ENCODE measurements around the gene CAMTA1. TPM values are rescaled to one million over a fixed set of nuclear protein-coding genes. Genes with fewer than 3 reads are reported as not detected.

CAMTA1 gene
- total RNA-seq, 1 donor from 2014 or later, result 62.9 TPM

- Histone ChIP-seq H3K27ac (no peak overlapping the region), H3K4me1 (no peaks in the 10 kb centered on the region), H3K4me3 (no peak overlapping the region), H3K27me3 (no peaks in the 10 kb centered on the region), H3K9me3 (no peaks in the 10 kb centered on the region), H3K36me3 (no peaks in the 10 kb centered on the region)
- intact Hi-C loops (cut with DNase I), result no loop called here
- no peak for DNase-seq (ENCODE audit: extremely low spot score in 2 of 2)
- TF ChIP-seq CTCF (IDR thresholded peaks at IDR 0.05), result no peak
Observed at GRCh38 chr1:7225711-7226505, 440.7 kb downstream of the CAMTA1 start.

- H3K36me3 ChIP-seq, result no peaks in the 10 kb centered on the region
- intact Hi-C loops (cut with DNase I), result no loop called here
Observed at GRCh38 chr1:7227654-7228053, 442.4 kb downstream of the CAMTA1 start.

DNA sequence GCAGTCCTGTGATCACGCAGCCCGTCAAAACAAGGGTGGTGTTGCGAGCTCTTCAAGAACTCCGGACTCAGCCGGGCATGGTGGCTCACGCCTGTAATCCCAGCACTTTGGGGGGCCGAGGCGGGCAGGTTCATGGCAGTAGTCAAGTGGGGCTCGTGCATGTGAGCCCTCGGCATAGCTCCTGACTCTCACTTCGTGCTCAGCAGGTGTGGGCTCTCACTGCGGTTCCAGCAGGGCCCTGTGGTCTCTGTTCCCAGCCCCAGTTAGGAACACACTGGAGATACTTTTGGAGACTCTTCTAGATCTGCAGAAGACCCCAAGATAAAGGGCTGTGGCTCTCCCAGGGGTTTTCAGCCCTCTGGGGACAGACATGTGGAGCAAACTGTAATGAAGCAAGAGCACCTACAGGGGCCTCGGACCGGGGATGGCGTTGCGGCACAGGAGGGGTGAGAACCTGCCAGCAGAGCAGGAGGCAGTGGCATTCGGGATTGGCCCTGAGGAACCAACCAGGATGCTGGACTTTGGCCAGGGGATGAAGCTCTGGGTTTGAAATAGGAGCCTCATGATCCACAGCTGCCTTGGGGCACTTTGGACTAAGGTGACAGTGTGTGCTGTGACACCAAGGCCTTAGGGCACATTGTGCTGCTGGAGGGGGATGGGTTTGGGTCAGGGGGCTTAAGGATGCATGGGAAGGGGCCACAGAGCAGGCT is 443.2 kb downstream of the CAMTA1 start:
- DNase-seq (ENCODE audit: extremely low spot score in 2 of 2), result peak in 1 of 2 donors; percentile 77
- H3K4me3 ChIP-seq, result no peak overlapping the region
- no peak for TF ChIP-seq POLR2AphosphoS5 (IDR thresholded peaks at IDR 0.05; ENCODE audit: insufficient read depth in 1 of 2, low read depth in 1 of 2)
- TF ChIP-seq POLR2A (IDR thresholded peaks at IDR 0.05), result no peak
- TF ChIP-seq CTCF (IDR thresholded peaks at IDR 0.05), result no peak
- no peaks in the 10 kb centered on the region for H3K9me3 ChIP-seq
- H3K27me3 ChIP-seq, result no peaks in the 10 kb centered on the region
- no peaks in the 10 kb centered on the region for H3K36me3 ChIP-seq
- H3K27ac ChIP-seq, result no peak overlapping the region
- H3K4me1 ChIP-seq, result no peaks in the 10 kb centered on the region
- intact Hi-C loops (cut with DNase I), result no loop called here

More at GRCh38 chr1:7227654-7228053, 442.4 kb downstream of the CAMTA1 start:
- DNase-seq (ENCODE audit: extremely low spot score in 2 of 2), result peak in 1 of 2 donors; percentile 52
- no peaks in the 10 kb centered on the region for H3K27me3 ChIP-seq
- H3K27ac ChIP-seq, result no peak overlapping the region
- H3K9me3 ChIP-seq, result no peaks in the 10 kb centered on the region
- H3K4me3 ChIP-seq, result no peak overlapping the region
- TF ChIP-seq CTCF (IDR thresholded peaks at IDR 0.05) (no peak), POLR2A (IDR thresholded peaks at IDR 0.05) (no peak), POLR2AphosphoS5 (IDR thresholded peaks at IDR 0.05; ENCODE audit: insufficient read depth in 1 of 2, low read depth in 1 of 2) (no peak)
- H3K4me1 ChIP-seq, result no peaks in the 10 kb centered on the region

GRCh38 chr1:7229186-7229585 is 443.9 kb downstream of the CAMTA1 start:
- no peaks in the 10 kb centered on the region for H3K4me1 ChIP-seq
- TF ChIP-seq POLR2A (IDR thresholded peaks at IDR 0.05) (no peak), CTCF (IDR thresholded peaks at IDR 0.05) (no peak), POLR2AphosphoS5 (IDR thresholded peaks at IDR 0.05; ENCODE audit: insufficient read depth in 1 of 2, low read depth in 1 of 2) (no peak)
- H3K27ac ChIP-seq, result no peak overlapping the region
- H3K27me3 ChIP-seq, result no peaks in the 10 kb centered on the region
- intact Hi-C loops (cut with DNase I), result no loop called here
- H3K4me3 ChIP-seq, result no peak overlapping the region
- no peaks in the 10 kb centered on the region for H3K36me3 ChIP-seq
- DNase-seq (ENCODE audit: extremely low spot score in 2 of 2), result peak; percentile 22 to 81
- no peaks in the 10 kb centered on the region for H3K9me3 ChIP-seq
